Esophagus squamous epithelium (tissue), 4 donors: Measurements from ENCODE around the gene B3GNT3.

Source experiments
- POLR2A ChIP-seq, 4 donors: fragments of 450-650 bp; IDR thresholded peaks; one replicate each; pipeline ENCODE4 v1.6.1; 2017; ENCODE audit warnings: antibody characterized with exemption in 4 of 4, mild to moderate bottlenecking in 4 of 4, moderate library complexity in 3 of 4
- TF ChIP-seq, protein P1 (sequence below), 6 experiments: fragments of 450-650 bp in 4 of 6; fragments of 200-600 bp in 2 of 6; sonication (generic) in 2 of 6; IDR thresholded peaks; one replicate each; pipeline ENCODE4 v1.5.1; 2016 to 2019; ENCODE audit warnings: antibody characterized with exemption in 6 of 6, mild to moderate bottlenecking in 4 of 6, moderate library complexity in 4 of 6

DNA sequence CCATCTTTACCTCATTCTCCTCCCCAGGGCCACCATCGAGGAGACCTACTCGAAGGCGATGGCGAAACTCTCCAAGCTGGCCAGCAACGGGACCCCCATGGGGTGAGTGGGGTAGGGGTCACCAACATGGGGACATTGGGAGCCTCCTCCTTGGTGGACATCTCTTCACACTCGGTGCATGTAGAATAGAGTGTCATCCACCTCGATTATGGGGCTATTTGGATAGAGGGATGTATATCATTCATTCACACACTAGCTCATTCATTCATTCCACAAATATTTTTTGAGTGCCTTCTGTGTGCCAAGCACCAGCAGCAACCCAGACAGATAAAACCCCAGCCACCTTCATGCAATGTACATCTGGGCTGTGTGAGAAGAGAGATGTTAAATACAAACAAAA is 30.6 kb upstream of the B3GNT3 start:
- TF ChIP-seq, protein P1, sequence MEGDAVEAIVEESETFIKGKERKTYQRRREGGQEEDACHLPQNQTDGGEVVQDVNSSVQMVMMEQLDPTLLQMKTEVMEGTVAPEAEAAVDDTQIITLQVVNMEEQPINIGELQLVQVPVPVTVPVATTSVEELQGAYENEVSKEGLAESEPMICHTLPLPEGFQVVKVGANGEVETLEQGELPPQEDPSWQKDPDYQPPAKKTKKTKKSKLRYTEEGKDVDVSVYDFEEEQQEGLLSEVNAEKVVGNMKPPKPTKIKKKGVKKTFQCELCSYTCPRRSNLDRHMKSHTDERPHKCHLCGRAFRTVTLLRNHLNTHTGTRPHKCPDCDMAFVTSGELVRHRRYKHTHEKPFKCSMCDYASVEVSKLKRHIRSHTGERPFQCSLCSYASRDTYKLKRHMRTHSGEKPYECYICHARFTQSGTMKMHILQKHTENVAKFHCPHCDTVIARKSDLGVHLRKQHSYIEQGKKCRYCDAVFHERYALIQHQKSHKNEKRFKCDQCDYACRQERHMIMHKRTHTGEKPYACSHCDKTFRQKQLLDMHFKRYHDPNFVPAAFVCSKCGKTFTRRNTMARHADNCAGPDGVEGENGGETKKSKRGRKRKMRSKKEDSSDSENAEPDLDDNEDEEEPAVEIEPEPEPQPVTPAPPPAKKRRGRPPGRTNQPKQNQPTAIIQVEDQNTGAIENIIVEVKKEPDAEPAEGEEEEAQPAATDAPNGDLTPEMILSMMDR (IDR thresholded peaks at IDR 0.05) = no peak
- no peak for TF ChIP-seq POLR2A (IDR thresholded peaks at IDR 0.05)
